K562 (cell line): Measurements from ENCODE around the gene MPV17L2. TPM values are rescaled to one million over a fixed set of nuclear protein-coding genes. Genes with fewer than 3 reads are reported as not detected.
A peak's percentile ranks its signal among the peaks of the same experiment; 100 is the strongest.

ENCODE experiments used
- ATAC-seq: fragments of 200-7000 bp; cut with Tn5 transposase; 3 replicates; pipeline ENCODE4 v1.9.1; 2020; ENCODE audit warnings: moderate library complexity
- BruUV-seq: library from RNA; stranded (reverse); fragments of 400-500 nt; replicated peaks from 2 replicates; lab custom pipeline; 2021; lab: Mats Ljungman, UMichigan
- CTCF ChIA-PET: fragments of 300-600 bp; formaldehyde crosslinking; extraction: SDS; loops from one replicate; lab custom pipeline; 2021; ENCODE audit warnings: low intra/inter-chr PET ratio; lab: Yijun Ruan, JAX
- POLR2A ChIA-PET: fragments of 300-600, 350-650 bp; sonication (Branson Sonifier 250); formaldehyde crosslinking; extraction: SDS; loops from one replicate; lab custom pipeline; 2021; ENCODE audit warnings: antibody characterized with exemption, inconsistent platforms; lab: Yijun Ruan, JAX
- DNase-seq, 4 experiments: peaks; one replicate each; pipeline versions ENCODE4 v3.0.0 to v3.0.0-alpha.2; 2011 to 2018; ENCODE audit warnings: low spot score in 3 of 4, mixed read lengths in 3 of 4; ENCODE audit errors: extremely low read depth in 1 of 4
- FAIRE-seq: peaks from 2 replicates; lab custom pipeline; 2011; peaks lifted over from hg19 to GRCh38; lab: Jason Lieb, UNC
- H2AFZ ChIP-seq: 2 replicates; pipeline ENCODE4 v1.6.0; 2011; ENCODE audit warnings: low read depth, low read length, control low read depth, inconsistent platforms
- H3K27ac ChIP-seq: fragments of 200-600 bp; 3 replicates; pipeline ENCODE4 v1.8.0; 2011; ENCODE audit warnings: low read depth, mild to moderate bottlenecking, control low read depth, inconsistent platforms, low read length, moderate library complexity, mixed read lengths; ENCODE audit errors: extremely low read depth
- H3K27me3 ChIP-seq, 2 experiments: fragments of 300-600 bp in 1 of 2; 2 replicates in 1 of 2; 3 replicates in 1 of 2; pipeline versions ENCODE4 v1.6.0 to v1.8.0; 2011; ENCODE audit warnings: inconsistent platforms in 2 of 2, low read length in 2 of 2, mild to moderate bottlenecking in 1 of 2, mixed read lengths in 1 of 2, moderate library complexity in 1 of 2; ENCODE audit not compliant: control insufficient read depth in 2 of 2, insufficient read depth in 2 of 2
- H3K36me3 ChIP-seq: fragments of 300-600 bp; 3 replicates; pipeline ENCODE4 v1.8.0; 2011; ENCODE audit warnings: mild to moderate bottlenecking, low read length, inconsistent platforms; ENCODE audit not compliant: control insufficient read depth, insufficient read depth
- H3K4me1 ChIP-seq, 2 experiments: fragments of 200-600 bp in 1 of 2; replicated peaks in 1 of 2; 2 replicates in 1 of 2; 3 replicates in 1 of 2; pipeline versions ENCODE4 v1.5.1 to v1.8.0; 2011; ENCODE audit warnings: inconsistent platforms in 2 of 2, low read length in 2 of 2, mild to moderate bottlenecking in 1 of 2, mixed read lengths in 1 of 2, moderate library complexity in 1 of 2; ENCODE audit not compliant: control insufficient read depth in 2 of 2, insufficient read depth in 2 of 2
- H3K4me2 ChIP-seq: 2 replicates; pipeline ENCODE4 v1.6.1; 2011; ENCODE audit warnings: low read length, control low read depth, inconsistent platforms, mixed read lengths; ENCODE audit not compliant: insufficient read depth
- H3K4me3 ChIP-seq: fragments of 200-600 bp; sonication (generic), shearing (Covaris generic); 2 replicates; pipeline ENCODE4 v1.5.1; 2016; ENCODE audit warnings: control low read depth, inconsistent platforms
- H3K79me2 ChIP-seq: fragments of 200-600 bp; 3 replicates; pipeline ENCODE4 v1.8.0; 2011; ENCODE audit warnings: low read length, inconsistent platforms; ENCODE audit not compliant: control insufficient read depth, insufficient read depth
- H3K9ac ChIP-seq, 2 experiments: 2 replicates each; pipeline versions ENCODE4 v1.6.0 to v1.6.1; 2011; ENCODE audit warnings: low read depth in 2 of 2, low read length in 2 of 2, control low read depth in 1 of 2, inconsistent platforms in 1 of 2, mild to moderate bottlenecking in 1 of 2, mixed read lengths in 1 of 2; ENCODE audit not compliant: insufficient read depth in 1 of 2
- H3K9me1 ChIP-seq: one replicate; pipeline ENCODE4 v1.6.0; 2011; ENCODE audit warnings: inconsistent platforms, mild to moderate bottlenecking, low read length, moderate library complexity; ENCODE audit not compliant: control insufficient read depth, insufficient read depth
- H3K9me3 ChIP-seq: replicated peaks from 2 replicates; pipeline ENCODE4 v1.5.1; 2011; ENCODE audit warnings: low read depth, low read length, inconsistent platforms; ENCODE audit not compliant: control insufficient read depth, insufficient read depth
- H4K20me1 ChIP-seq: replicated peaks from 2 replicates; pipeline ENCODE4 v1.6.1; 2011; ENCODE audit warnings: low read length, inconsistent platforms, mixed read lengths; ENCODE audit not compliant: control insufficient read depth, insufficient read depth
- BHLHE40 ChIP-seq: IDR thresholded peaks from 2 replicates; pipeline ENCODE4 v1.6.1; 2011; ENCODE audit warnings: low read length, improper control_type of control experiment
- C11orf30 ChIP-seq: fragments of 450-650 bp; IDR thresholded peaks from 2 replicates; pipeline ENCODE4 v1.6.1; 2016; ENCODE audit warnings: low read depth, mild to moderate bottlenecking
- CCAR2 ChIP-seq: fragments of 200-400 bp; formaldehyde crosslinking; IDR thresholded peaks from 2 replicates; pipeline ENCODE4 v1.6.1; 2017; ENCODE audit warnings: mild to moderate bottlenecking, low read depth, low read length
- EP300 ChIP-seq: IDR thresholded peaks from 2 replicates; pipeline ENCODE4 v1.6.1; 2012; ENCODE audit warnings: low read length, improper control_type of control experiment
- ESRRA ChIP-seq: fragments of 450-650 bp; IDR thresholded peaks from 2 replicates; pipeline ENCODE4 v1.6.1; 2014; ENCODE audit warnings: low read depth, mild to moderate bottlenecking, moderate library complexity, borderline replicate concordance
- FOXK2 ChIP-seq, 2 experiments: fragments of 450-650 bp; IDR thresholded peaks in 1 of 2; conservative IDR thresholded peaks in 1 of 2; 2 replicates each; pipeline ENCODE4 v1.6.1; 2016; ENCODE audit warnings: low read depth in 2 of 2, mild to moderate bottlenecking in 1 of 2
- GTF2A2 ChIP-seq: IDR thresholded peaks from 2 replicates; pipeline ENCODE4 v1.6.1; 2016; ENCODE audit warnings: mild to moderate bottlenecking, missing genetic modification characterization, missing compliant biosample characterization
- HDGF ChIP-seq: fragments of 450-650 bp; IDR thresholded peaks from 2 replicates; pipeline ENCODE4 v1.6.1; 2016
- HNRNPL ChIP-seq: fragments of 200-400 bp; formaldehyde crosslinking; IDR thresholded peaks from 2 replicates; pipeline ENCODE4 v1.6.1; 2017; ENCODE audit warnings: low read depth, mild to moderate bottlenecking, low read length
- SLC30A9 ChIP-seq: fragments of 250-450 bp; sonication (Bioruptor Pico); IDR thresholded peaks from 2 replicates; pipeline ENCODE4 v1.8.0; 2022; ENCODE audit warnings: mild to moderate bottlenecking, moderate library complexity
- SMAD1 ChIP-seq: fragments of 150-350 bp; IDR thresholded peaks from 2 replicates; pipeline ENCODE4 v1.6.1; 2014; ENCODE audit warnings: low read length, low read depth; ENCODE audit not compliant: partially characterized antibody
- SRF ChIP-seq, 2 experiments: fragments of 250-450, 450-650 bp in 1 of 2; sonication (Bioruptor Pico) in 1 of 2; sonication (generic) in 1 of 2; formaldehyde crosslinking; IDR thresholded peaks; 2 replicates each; pipeline versions ENCODE4 v1.5.0 to v1.5.1; 2020 to 2022; ENCODE audit warnings: mild to moderate bottlenecking in 1 of 2, missing genetic modification reagents in 1 of 2
- TRIM28 ChIP-seq: fragments of 450-650 bp; IDR thresholded peaks from 2 replicates; pipeline ENCODE4 v1.6.1; 2017
- ZBTB8A ChIP-seq: fragments of 450-650 bp; IDR thresholded peaks from 2 replicates; pipeline ENCODE4 v1.6.1; 2018; ENCODE audit warnings: mild to moderate bottlenecking, moderate library complexity; ENCODE audit not compliant: partially characterized antibody
- ZNF431 ChIP-seq: sonication (generic); formaldehyde crosslinking; IDR thresholded peaks from 2 replicates; pipeline ENCODE4 v1.8.0; 2022; ENCODE audit warnings: mild to moderate bottlenecking, missing genetic modification reagents
- ZNF785 ChIP-seq: fragments of 250-450 bp; sonication (Bioruptor Pico); IDR thresholded peaks from 2 replicates; pipeline ENCODE4 v1.4.0; 2020; ENCODE audit warnings: mild to moderate bottlenecking
- WGBS: fragments of 100-300 bp; shearing (Covaris generic); methylation state at CpG from one replicate; pipeline ENCODE4 v1.1.6; 2016; ENCODE audit warnings: low coverage, mixed read lengths; ENCODE audit not compliant: insufficient coverage; ENCODE audit errors: missing lambda C conversion rate; 5-methylcytosine and 5-hydroxymethylcytosine counted together
- in situ Hi-C: fragments of 300-500 bp; cut with MboI; formaldehyde crosslinking; loops from 4 replicates; pipeline ENCODE4 v1.15.0; 2018; ENCODE audit warnings: inconsistent platforms, mixed read lengths
- intact Hi-C: fragments of 100-400 bp; cut with micrococcal nuclease; formaldehyde crosslinking; loops from 2 replicates; pipeline ENCODE4 v1.14.2; 2022
- polyA plus RNA-seq, 8 experiments: library from polyadenylated mRNA; depleted of rRNA in 4 of 8; stranded (reverse) in 5 of 8; unstranded in 3 of 8; fragments of >200 nt; fragmentation: Nextera tagmentation in 2 of 8; fragmentation: Illumina TruSeq in 1 of 8; extraction: Ambion mirVana in 2 of 8; extraction: Trizol in 1 of 8; gene quantifications; 2 replicates each; pipeline versions ENCODE4 v1.2.1 to v1.2.3, GENCODE V29; 2011 to 2014; ENCODE audit warnings: inconsistent platforms in 1 of 8, missing spikeins in 1 of 8
- total RNA-seq, 7 experiments: library from RNA; depleted of rRNA in 6 of 7; stranded (reverse); fragments of >200 nt in 6 of 7; fragmentation: Illumina TruSeq in 2 of 7; extraction: Trizol in 2 of 7; gene quantifications; 2 replicates each; pipeline versions ENCODE4 v1.2.1 to v1.2.3, GENCODE V29; 2011 to 2021; ENCODE audit warnings: low replicate concordance in 1 of 7

The MPV17L2 gene
- total and polyA plus RNA-seq, 9 of the 15 experiments (the other 6 are each of a cell fraction or from before 2014, with no cell fraction given): 10.6 to 60.2 (median 28.5) TPM

GRCh38 chr19:18194181-18194530, 1.1 kb downstream of the MPV17L2 start:
- Histone ChIP-seq H3K27me3 (no peaks in the 10 kb centered on the region), H3K9me1 (no peaks in the 10 kb centered on the region), H3K4me1 (peaks cover 17 to 43% of the 10 kb centered on the region in 2 experiments; a peak in 4 of 5 replicates), H3K36me3 (peaks cover 39% of the 10 kb centered on the region; the same call in 2 of the 3 replicates), H3K9me3 (no peaks in the 10 kb centered on the region), H4K20me1 (peaks cover 6% of the 10 kb centered on the region; the same call in 1 of the 2 replicates), H3K4me2 (peak overlapping the region; percentile 94), H3K9ac (peak overlapping the region; percentile 69 to 96), H3K79me2 (peaks cover 18% of the 10 kb centered on the region), H3K4me3 (peak overlapping the region; percentile 89), H2AFZ (peak overlapping the region; percentile 67; the same call in 1 of the 2 replicates), H3K27ac (peak overlapping the region; percentile 80; the same call in 2 of the 3 replicates)
- intact Hi-C loops (no loop called here), in situ Hi-C loops (no loop called here)
- DNase-seq: no peak
- no TSS peak for BruUV-seq
- CTCF ChIA-PET: no interaction called here
- POLR2A ChIA-PET: interaction anchor here (0.6 to 2.3 kb wide), 3 partner anchors 11 to 861 kb away, joined by 3 to 11 read pairs (median 5); no protein-coding TSS in a partner anchor
- 6% methylated on average over 12 of the region's 12 CpGs for WGBS
- ATAC-seq: no peak
- FAIRE-seq: peak; percentile 42
- TF ChIP-seq TRIM28 (no peak), C11orf30 (no peak), GTF2A2 (no peak), HDGF (no peak), ZBTB8A (no peak), BHLHE40 (no peak), ESRRA (no peak), HNRNPL (no peak), SLC30A9 (CRISPR knock-in tag) (no peak), SMAD1 (no peak), FOXK2 (conservative IDR thresholded peaks at IDR 0.05 in 1 of 2, IDR thresholded peaks at IDR 0.05 in 1 of 2; ENCODE audit: low read depth in 2 of 2) (no peak), SRF (CRISPR knock-in tag; IDR thresholded peaks at IDR 0.05) (no peak), CCAR2 (no peak), ZNF785 (CRISPR knock-in tag) (no peak), ZNF431 (peak; percentile 5; the same call in 1 of the 2 replicates), EP300 (no peak)
